GM23338 (cell line): Measurements from ENCODE around the gene KCTD17. TPM values are rescaled to one million over a fixed set of nuclear protein-coding genes. Genes with fewer than 3 reads are reported as not detected.

Source experiments
- ATAC-seq: fragments of 200-7000 bp; cut with Tn5 transposase; 3 replicates; pipeline ENCODE4 v1.9.1; 2020
- DNase-seq: peaks from one replicate; pipeline ENCODE4 v3.0.0-alpha.2; 2015; ENCODE audit warnings: low spot score
- H2AFZ ChIP-seq: fragments of 200-600 bp; sonication (generic); 2 replicates; pipeline ENCODE4 v1.8.0; 2016; ENCODE audit warnings: antibody characterized with exemption, mild to moderate bottlenecking, moderate library complexity
- H3F3A ChIP-seq: fragments of 200-600 bp; sonication (generic); replicated peaks from 2 replicates; pipeline ENCODE4 v1.8.0; 2017; ENCODE audit warnings: antibody characterized with exemption, mixed run types, low read depth
- H3K27ac ChIP-seq: fragments of 200-600 bp; sonication (generic); 2 replicates; pipeline ENCODE4 v1.6.1; 2016; ENCODE audit warnings: low read depth
- H3K27me3 ChIP-seq: fragments of 200-600 bp; sonication (generic); 2 replicates; pipeline ENCODE4 v1.8.0; 2016; ENCODE audit warnings: mild to moderate bottlenecking, mixed run types, moderate library complexity; ENCODE audit not compliant: insufficient read depth
- H3K36me3 ChIP-seq: fragments of 200-600 bp; sonication (generic); 2 replicates; pipeline ENCODE4 v1.8.0; 2016; ENCODE audit warnings: mild to moderate bottlenecking; ENCODE audit not compliant: insufficient read depth
- H3K4me1 ChIP-seq: fragments of 200-600 bp; sonication (generic); 2 replicates; pipeline ENCODE4 v1.8.0; 2016; ENCODE audit warnings: mild to moderate bottlenecking, moderate library complexity; ENCODE audit not compliant: insufficient read depth
- H3K4me2 ChIP-seq: fragments of 200-600 bp; sonication (generic); 2 replicates; pipeline ENCODE4 v1.7.1; 2017; ENCODE audit warnings: mixed run types
- H3K4me3 ChIP-seq: fragments of 200-600 bp; sonication (generic); 2 replicates; pipeline ENCODE4 v1.6.1; 2016; ENCODE audit warnings: mixed run types
- H3K79me2 ChIP-seq: fragments of 200-600 bp; sonication (generic); replicated peaks from 2 replicates; pipeline ENCODE4 v1.8.0; 2017; ENCODE audit warnings: mild to moderate bottlenecking; ENCODE audit not compliant: insufficient read depth
- H3K9me2 ChIP-seq: fragments of 200-600 bp; sonication (generic); 2 replicates; pipeline ENCODE4 v1.8.0; 2017; ENCODE audit not compliant: insufficient read depth
- H4K20me1 ChIP-seq: fragments of 200-600 bp; sonication (generic); replicated peaks from 2 replicates; pipeline ENCODE4 v1.8.0; 2017; ENCODE audit warnings: mild to moderate bottlenecking; ENCODE audit not compliant: insufficient read depth
- H3K27ac Mint-ChIP-seq: 2 replicates; pipeline ENCODE4 v1.8.0; 2020; ENCODE audit warnings: inconsistent platforms, mild to moderate bottlenecking, moderate library complexity, mixed read lengths
- H3K27me3 Mint-ChIP-seq: 3 replicates; pipeline ENCODE4 v1.8.0; 2022; ENCODE audit warnings: low read depth, mild to moderate bottlenecking, moderate library complexity, mixed read lengths, inconsistent platforms; ENCODE audit not compliant: insufficient read depth, poor library complexity
- H3K36me3 Mint-ChIP-seq: 3 replicates; pipeline ENCODE4 v1.8.0; 2021; ENCODE audit warnings: low read depth, mild to moderate bottlenecking, inconsistent platforms, moderate library complexity, mixed read lengths
- H3K4me1 Mint-ChIP-seq: 3 replicates; pipeline ENCODE4 v1.8.0; 2020; ENCODE audit warnings: mild to moderate bottlenecking, inconsistent platforms, mixed read lengths
- H3K4me3 Mint-ChIP-seq: 3 replicates; pipeline ENCODE4 v1.8.0; 2021; ENCODE audit warnings: moderate library complexity, mild to moderate bottlenecking, inconsistent platforms, mixed read lengths
- H3K9me3 Mint-ChIP-seq: 3 replicates; pipeline ENCODE4 v1.8.0; 2020; ENCODE audit warnings: moderate library complexity, mild to moderate bottlenecking, inconsistent platforms, mixed read lengths
- CTCF ChIP-seq, 2 experiments: fragments of 200-600 bp in 1 of 2; sonication (generic) in 1 of 2; conservative IDR thresholded peaks; 2 replicates each; pipeline versions ENCODE4 v1.5.1 to v1.6.1; 2016 to 2017; ENCODE audit warnings: antibody characterized with exemption in 2 of 2, low read depth in 2 of 2, mild to moderate bottlenecking in 2 of 2, moderate library complexity in 1 of 2
- EZH2phosphoT487 ChIP-seq: fragments of 200-600 bp; sonication (generic); IDR thresholded peaks from one replicate; pipeline ENCODE4 v1.8.1; 2018; ENCODE audit warnings: antibody characterized with exemption; ENCODE audit not compliant: unreplicated experiment
- JUNB ChIP-seq: IDR thresholded peaks from one replicate; pipeline ENCODE4 v1.6.1; 2016; ENCODE audit warnings: antibody characterized with exemption; ENCODE audit not compliant: unreplicated experiment
- REST ChIP-seq: IDR thresholded peaks from one replicate; pipeline ENCODE4 v1.6.1; 2018; ENCODE audit warnings: antibody characterized with exemption; ENCODE audit not compliant: unreplicated experiment
- ZNF331 ChIP-seq: fragments of 250-450 bp; sonication (Bioruptor Pico); IDR thresholded peaks from 2 replicates; pipeline ENCODE4 v1.5.0; 2020; ENCODE audit warnings: low read depth, mild to moderate bottlenecking, moderate library complexity
- ZNF462 ChIP-seq: fragments of 250-450 bp; sonication (Bioruptor Pico); IDR thresholded peaks from 2 replicates; pipeline ENCODE4 v1.5.0; 2020; ENCODE audit warnings: mild to moderate bottlenecking, moderate library complexity
- polyA plus RNA-seq: library from polyadenylated mRNA; unstranded; fragments of >200 nt; fragmentation: Nextera tagmentation; extraction: Ambion mirVana; gene quantifications from 2 replicates; pipeline ENCODE4 v1.2.1, GENCODE V29; 2016
- total RNA-seq: library from RNA; depleted of rRNA; stranded (reverse); fragments of >200 nt; shearing (Covaris generic); gene quantifications from 2 replicates; pipeline ENCODE4 v1.2.3, GENCODE V29; 2014

KCTD17 gene
- total and polyA plus RNA-seq, 2 experiments from 2014 or later, result 25.1 to 35.0 TPM

- Histone ChIP-seq H3F3A (0 out of 2 replicates have a peak, but pooled peaks cover 3% of the 10 kb centered on the region), H3K4me1 (peaks cover 12% of the 10 kb centered on the region; the same call in 1 of the 2 replicates), H3K79me2 (peaks cover 23% of the 10 kb centered on the region), H3K4me2 (no peak overlapping the region), H3K36me3 (peaks cover 3% of the 10 kb centered on the region; the same call in 1 of the 2 replicates), H3K27ac (no peak overlapping the region), H4K20me1 (peaks cover 8% of the 10 kb centered on the region), H3K27me3 (no peaks in the 10 kb centered on the region), H2AFZ (no peak overlapping the region), H3K9me2 (no peaks in the 10 kb centered on the region), H3K4me3 (no peak overlapping the region)
- Mint-ChIP-seq H3K9me3 (no peaks in the 10 kb centered on the region), H3K36me3 (peaks cover 42% of the 10 kb centered on the region), H3K27ac (no peak overlapping the region), H3K4me3 (no peak overlapping the region), H3K4me1 (peaks cover 18% of the 10 kb centered on the region; the same call in 2 of the 3 replicates), H3K27me3 (peaks cover 15% of the 10 kb centered on the region)
- no peak for DNase-seq
- no peak for TF ChIP-seq REST
- TF ChIP-seq CTCF (conservative IDR thresholded peaks at IDR 0.05; ENCODE audit: low read depth in 2 of 2), result no peak
- no peak for TF ChIP-seq EZH2phosphoT487
- no peak for ATAC-seq
Measured at GRCh38 chr22:37025500-37026070, 26.0 kb upstream of the KCTD17 start.

- Histone ChIP-seq H3K4me2 (no peak overlapping the region), H3K36me3 (peaks cover 3% of the 10 kb centered on the region; the same call in 1 of the 2 replicates), H2AFZ (no peak overlapping the region), H3K27me3 (no peaks in the 10 kb centered on the region), H3K4me3 (no peak overlapping the region), H3K79me2 (peaks cover 19% of the 10 kb centered on the region), H3K9me2 (no peaks in the 10 kb centered on the region), H3K4me1 (peaks cover 10% of the 10 kb centered on the region; the same call in 1 of the 2 replicates), H3F3A (0 out of 2 replicates have a peak, but pooled peaks cover 4% of the 10 kb centered on the region), H4K20me1 (peaks cover 8% of the 10 kb centered on the region), H3K27ac (no peak overlapping the region)
- ATAC-seq, result no peak
- peaks cover 19% of the 10 kb centered on the region; the same call in 2 of the 3 replicates for H3K4me1 Mint-ChIP-seq
- no peak for DNase-seq
- H3K27me3 Mint-ChIP-seq, result peaks cover 15% of the 10 kb centered on the region
- no peak overlapping the region for H3K27ac Mint-ChIP-seq
- H3K36me3 Mint-ChIP-seq, result peaks cover 42% of the 10 kb centered on the region
- no peak overlapping the region for H3K4me3 Mint-ChIP-seq
- no peaks in the 10 kb centered on the region for H3K9me3 Mint-ChIP-seq
- TF ChIP-seq CTCF (conservative IDR thresholded peaks at IDR 0.05; ENCODE audit: low read depth in 2 of 2) (no peak), ZNF331 (no peak), JUNB (no peak), ZNF462 (CRISPR knock-in tag) (no peak), EZH2phosphoT487 (no peak)
Measured at GRCh38 chr22:37026325-37026724, 25.2 kb upstream of the KCTD17 start.
